Neural cell (in vitro differentiated cells): ENCODE data around the gene SELENON. TPM values are rescaled to one million over a fixed set of nuclear protein-coding genes. Genes with fewer than 3 reads are reported as not detected.

Source experiments
- H2AFZ ChIP-seq: fragments of 200-600, 300-800 bp; sonication (generic), shearing (Covaris generic); 2 replicates; pipeline ENCODE4 v1.6.0; 2014; ENCODE audit warnings: low read depth, mild to moderate bottlenecking, antibody characterized with exemption, low read length, moderate library complexity
- H3F3A ChIP-seq: fragments of 200-600 bp; shearing (Covaris generic); 2 replicates; pipeline ENCODE4 v1.6.1; 2016; ENCODE audit warnings: mild to moderate bottlenecking, moderate library complexity, mixed read lengths, antibody characterized with exemption, low read length; ENCODE audit not compliant: insufficient read depth, poor library complexity, severe bottlenecking
- H3K27ac ChIP-seq: fragments of 200-600, 300-800 bp; sonication (generic), shearing (Covaris generic); 2 replicates; pipeline ENCODE4 v1.5.1; 2014; ENCODE audit warnings: mild to moderate bottlenecking, low read length, moderate library complexity
- H3K27me3 ChIP-seq: fragments of 300-800, 200-600 bp; sonication (generic), shearing (Covaris generic); 2 replicates; pipeline ENCODE4 v1.6.0; 2014; ENCODE audit warnings: mild to moderate bottlenecking, low read depth, low read length, moderate library complexity; ENCODE audit not compliant: insufficient read depth
- H3K36me3 ChIP-seq: fragments of 300-800, 200-600 bp; sonication (generic), shearing (Covaris generic); 2 replicates; pipeline ENCODE4 v1.5.1; 2014; ENCODE audit warnings: mild to moderate bottlenecking, antibody characterized with exemption, low read length, moderate library complexity; ENCODE audit not compliant: insufficient read depth
- H3K4me2 ChIP-seq: fragments of 300-800, 200-600 bp; sonication (generic), shearing (Covaris generic); 2 replicates; pipeline ENCODE4 v1.6.0; 2014; ENCODE audit warnings: mild to moderate bottlenecking, low read length
- H3K4me3 ChIP-seq: fragments of 300-800, 200-600 bp; sonication (generic), shearing (Covaris generic); 2 replicates; pipeline ENCODE4 v1.5.1; 2014; ENCODE audit warnings: mild to moderate bottlenecking, low read length, moderate library complexity
- H3K79me2 ChIP-seq: fragments of 200-600 bp; shearing (Covaris generic); replicated peaks from 2 replicates; pipeline ENCODE4 v1.6.0; 2014; ENCODE audit warnings: mild to moderate bottlenecking, low read length, moderate library complexity; ENCODE audit not compliant: insufficient read depth
- H3K9ac ChIP-seq: fragments of 300-800, 200-600 bp; sonication (generic), shearing (Covaris generic); 2 replicates; pipeline ENCODE4 v1.6.1; 2016; ENCODE audit warnings: mild to moderate bottlenecking, low read length, mixed read lengths
- H3K9me2 ChIP-seq: fragments of 200-600 bp; shearing (Covaris generic); 2 replicates; pipeline ENCODE4 v1.6.1; 2016; ENCODE audit warnings: mild to moderate bottlenecking, low read length, mixed read lengths; ENCODE audit not compliant: insufficient read depth
- H3K9me3 ChIP-seq: fragments of 200-600, 300-800 bp; sonication (generic), shearing (Covaris generic); 2 replicates; pipeline ENCODE4 v1.6.1; 2016; ENCODE audit warnings: mild to moderate bottlenecking, mixed run types, low read length, moderate library complexity, mixed read lengths
- H4K20me1 ChIP-seq: fragments of 200-600 bp; shearing (Covaris generic); 2 replicates; pipeline ENCODE4 v1.6.1; 2016; ENCODE audit warnings: mild to moderate bottlenecking, mixed run types; ENCODE audit not compliant: insufficient read depth
- CTCF ChIP-seq: fragments of 450-650 bp; IDR thresholded peaks from 2 replicates; pipeline ENCODE4 v1.5.1; 2014; ENCODE audit warnings: antibody characterized with exemption, mild to moderate bottlenecking, moderate library complexity; ENCODE audit not compliant: poor library complexity, severe bottlenecking
- EP300 ChIP-seq: fragments of 450-650 bp; conservative IDR thresholded peaks from 2 replicates; pipeline ENCODE4 v1.6.1; 2014; ENCODE audit warnings: antibody characterized with exemption, mild to moderate bottlenecking, moderate library complexity; ENCODE audit not compliant: poor library complexity, severe bottlenecking
- EZH2 ChIP-seq: fragments of 200-600, 300-800 bp; shearing (Covaris generic), sonication (generic); IDR thresholded peaks from 2 replicates; pipeline ENCODE4 v1.6.1; 2014; ENCODE audit warnings: antibody characterized with exemption, low read length, borderline replicate concordance, mild to moderate bottlenecking; ENCODE audit not compliant: insufficient read depth, poor library complexity, severe bottlenecking
- MXI1 ChIP-seq: fragments of 450-650 bp; conservative IDR thresholded peaks from 2 replicates; pipeline ENCODE4 v1.6.1; 2014; ENCODE audit warnings: antibody characterized with exemption, mild to moderate bottlenecking; ENCODE audit not compliant: poor library complexity, severe bottlenecking
- POLR2AphosphoS5 ChIP-seq: IDR thresholded peaks from 2 replicates; pipeline ENCODE4 v1.6.1; 2012
- RAD21 ChIP-seq: fragments of 450-650 bp; conservative IDR thresholded peaks from 2 replicates; pipeline ENCODE4 v1.6.1; 2014; ENCODE audit warnings: antibody characterized with exemption, mild to moderate bottlenecking, moderate library complexity
- REST ChIP-seq: IDR thresholded peaks from 2 replicates; pipeline ENCODE4 v1.6.1; 2012; ENCODE audit warnings: borderline replicate concordance
- SMC3 ChIP-seq: fragments of 450-650 bp; conservative IDR thresholded peaks from 2 replicates; pipeline ENCODE4 v1.6.1; 2014; ENCODE audit warnings: antibody characterized with exemption, mild to moderate bottlenecking, moderate library complexity; ENCODE audit not compliant: poor library complexity
- TAF1 ChIP-seq: IDR thresholded peaks from 2 replicates; pipeline ENCODE4 v1.6.1; 2012; ENCODE audit warnings: low read depth
- polyA plus RNA-seq: library from polyadenylated mRNA; depleted of rRNA; stranded (reverse); fragments of >200 nt; gene quantifications from 2 replicates; pipeline ENCODE4 v1.2.3, GENCODE V29; 2014

Gene SELENON
- polyA plus RNA-seq, 1 donor from 2014 or later: 6.5 TPM

GRCh38 chr1:25756215-25756614 is 43.8 kb upstream of the SELENON start:
- H3K9ac ChIP-seq: no peak overlapping the region
- no peaks in the 10 kb centered on the region for H3K9me2 ChIP-seq
- H3K4me3 ChIP-seq: no peak overlapping the region
- TF ChIP-seq TAF1 (no peak), SMC3 (no peak), CTCF (no peak), REST (no peak), POLR2AphosphoS5 (no peak)
- H4K20me1 ChIP-seq: no peaks in the 10 kb centered on the region
- no peak overlapping the region for H2AFZ ChIP-seq
- H3K4me2 ChIP-seq: no peak overlapping the region
- H3F3A ChIP-seq: no peaks in the 10 kb centered on the region
- H3K27ac ChIP-seq: no peak overlapping the region
- H3K27me3 ChIP-seq: no peaks in the 10 kb centered on the region
- H3K36me3 ChIP-seq: no peaks in the 10 kb centered on the region
- no peaks in the 10 kb centered on the region for H3K79me2 ChIP-seq
- no peaks in the 10 kb centered on the region for H3K9me3 ChIP-seq

- H3K27ac ChIP-seq: no peak overlapping the region
- no peak overlapping the region for H2AFZ ChIP-seq
- H3K4me3 ChIP-seq: no peak overlapping the region
These were observed 42.7 kb upstream of the SELENON start for GRCh38 chr1:25757151-25757845.

More at GRCh38 chr1:25757151-25757845, 42.7 kb upstream of the SELENON start:
- no peaks in the 10 kb centered on the region for H3K9me3 ChIP-seq
- H3K79me2 ChIP-seq: no peaks in the 10 kb centered on the region
- H3K4me2 ChIP-seq: no peak overlapping the region
- no peaks in the 10 kb centered on the region for H3K9me2 ChIP-seq
- TF ChIP-seq REST (no peak), POLR2AphosphoS5 (no peak), TAF1 (no peak), CTCF (no peak), RAD21 (no peak), EP300 (no peak), MXI1 (no peak), EZH2 (no peak), SMC3 (no peak)
- H4K20me1 ChIP-seq: no peaks in the 10 kb centered on the region
- H3K27me3 ChIP-seq: no peaks in the 10 kb centered on the region
- H3K36me3 ChIP-seq: no peaks in the 10 kb centered on the region
- H3F3A ChIP-seq: no peaks in the 10 kb centered on the region
- H3K9ac ChIP-seq: no peak overlapping the region
